Neural cell (in vitro differentiated cells): ENCODE measurements around the gene TMC1.

Experiments used
- CTCF ChIP-seq: fragments of 450-650 bp; IDR thresholded peaks from 2 replicates; pipeline ENCODE4 v1.5.1; 2014; ENCODE audit warnings: antibody characterized with exemption, mild to moderate bottlenecking, moderate library complexity; ENCODE audit not compliant: poor library complexity, severe bottlenecking
- EZH2 ChIP-seq: fragments of 200-600, 300-800 bp; shearing (Covaris generic), sonication (generic); IDR thresholded peaks from 2 replicates; pipeline ENCODE4 v1.6.1; 2014; ENCODE audit warnings: antibody characterized with exemption, low read length, borderline replicate concordance, mild to moderate bottlenecking; ENCODE audit not compliant: insufficient read depth, poor library complexity, severe bottlenecking

DNA sequence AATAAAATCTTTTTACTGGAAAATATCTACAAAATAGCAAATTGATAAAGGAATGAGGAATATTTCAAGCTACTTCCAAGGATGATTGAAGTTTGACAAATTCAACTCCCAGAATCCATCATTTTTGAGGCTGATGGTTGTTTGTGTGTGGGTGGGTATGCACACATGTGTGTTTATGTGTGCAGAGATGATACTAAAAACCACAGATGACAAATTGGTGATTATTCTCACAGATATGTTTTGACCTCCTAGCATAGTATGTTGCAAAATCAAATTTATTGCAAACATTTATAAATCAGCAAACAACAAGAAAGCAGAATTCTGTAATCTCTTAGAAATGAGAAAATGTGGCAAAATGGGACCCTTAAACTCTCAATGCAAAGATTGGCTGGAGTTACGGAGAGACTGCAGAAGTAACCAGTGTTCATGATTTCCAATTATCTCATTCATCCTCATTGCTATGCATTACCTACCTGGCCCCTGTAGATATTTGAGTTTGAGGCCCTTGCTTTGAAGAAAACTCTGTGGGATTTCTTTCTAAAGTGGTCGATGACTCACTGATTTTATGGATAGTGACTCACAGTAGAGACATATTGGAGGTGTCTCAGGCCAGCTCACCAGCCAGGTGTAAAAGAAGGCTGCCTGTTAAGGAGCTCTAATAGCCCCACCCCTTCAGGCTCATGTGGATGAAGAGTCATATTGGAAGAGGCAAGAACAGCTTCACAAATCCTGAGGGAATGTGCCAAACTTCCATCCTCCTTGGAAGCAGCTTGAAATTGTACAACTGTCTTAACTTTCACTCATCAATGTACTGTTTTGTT, 44.6 kb upstream of the TMC1 start:
- TF ChIP-seq CTCF (no peak), EZH2 (no peak)
